GM08714 (cell line): Measurements from ENCODE around the gene FCAR.
"Not testable (repeated sequence)": the region's sequence is repeated elsewhere in the genome, so short reads cannot be mapped to it uniquely, and the experiment has no call there.

Source experiments
- H3K4me3 ChIP-seq: fragments of 200-500 bp; sonication (Bioruptor generic); 2 replicates; pipeline ENCODE4 v1.5.1; 2014; ENCODE audit warnings: mild to moderate bottlenecking, low read length, inconsistent platforms
- ZNF274 ChIP-seq: IDR thresholded peaks from 2 replicates; pipeline ENCODE4 v1.6.1; 2012; ENCODE audit warnings: mild to moderate bottlenecking, low read depth, low read length

FCAR gene

DNA sequence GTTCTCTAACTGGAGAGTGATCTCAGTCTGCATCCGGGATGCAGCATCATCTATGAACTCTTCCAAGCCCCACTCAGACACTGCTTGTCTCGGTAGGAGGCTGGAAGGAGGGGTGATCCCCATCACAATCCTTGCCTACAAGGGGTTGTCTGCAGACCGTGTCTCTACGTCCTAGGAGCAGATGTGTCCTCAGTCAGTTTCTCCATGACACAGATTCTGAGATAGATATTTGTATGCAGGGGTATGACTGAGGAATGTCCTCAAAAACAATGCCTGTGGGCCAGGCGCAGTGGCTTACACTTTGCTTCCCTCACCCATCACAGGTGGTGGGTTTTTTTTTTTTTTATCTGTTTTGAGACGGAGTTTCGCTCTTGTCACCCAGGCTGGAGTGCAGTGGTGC, 32.8 kb downstream of the FCAR start:
- no peak overlapping the region for H3K4me3 ChIP-seq

GRCh38 chr19:54907899-54908298, 33.9 kb downstream of the FCAR start:
- not testable (repeated sequence) for H3K4me3 ChIP-seq

More for the DNA sequence above, 32.8 kb downstream of the FCAR start:
- no peak for TF ChIP-seq ZNF274

GRCh38 chr19:54916822-54917221, 42.8 kb downstream of the FCAR start:
- no peak for TF ChIP-seq ZNF274
- no peak overlapping the region for H3K4me3 ChIP-seq

DNA sequence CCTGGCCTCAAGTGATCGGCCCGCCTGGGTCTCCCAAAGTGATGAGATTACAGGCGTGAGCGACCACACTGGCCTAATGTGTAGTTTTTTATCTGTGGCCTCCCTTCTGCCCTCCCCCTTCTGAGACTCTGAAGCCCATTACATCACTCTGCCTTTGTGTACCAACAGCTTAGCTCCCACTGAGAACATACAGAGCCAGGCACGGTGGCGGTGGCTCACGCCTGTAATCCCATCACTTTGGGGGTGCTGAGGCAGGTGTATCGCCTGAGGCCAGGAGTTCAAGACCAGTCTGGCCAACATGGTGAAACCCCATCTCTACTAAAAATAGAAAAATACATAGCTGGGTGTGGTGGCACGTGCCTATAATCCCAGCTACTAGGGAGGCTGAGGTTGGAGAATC, 44.5 kb downstream of the FCAR start:
- H3K4me3 ChIP-seq = no peak overlapping the region
- no peak for TF ChIP-seq ZNF274

- H3K4me3 ChIP-seq = not testable (repeated sequence)
These were observed 45.9 kb downstream of the FCAR start for GRCh38 chr19:54919646-54920563.

GRCh38 chr19:54921082-54921481, 47.0 kb downstream of the FCAR start:
- no peak for TF ChIP-seq ZNF274

GRCh38 chr19:54923276-54923675, 49.2 kb downstream of the FCAR start:
- H3K4me3 ChIP-seq = no peak overlapping the region
- no peak for TF ChIP-seq ZNF274

More at GRCh38 chr19:54921082-54921481, 47.0 kb downstream of the FCAR start:
- H3K4me3 ChIP-seq = no peak overlapping the region

- no peak overlapping the region for H3K4me3 ChIP-seq
These were observed 54.3 kb downstream of the FCAR start for GRCh38 chr19:54928299-54928698.

GRCh38 chr19:54937926-54938325, 63.9 kb downstream of the FCAR start:
- H3K4me3 ChIP-seq = no peak overlapping the region

More at GRCh38 chr19:54928299-54928698, 54.3 kb downstream of the FCAR start:
- TF ChIP-seq ZNF274 = no peak

GRCh38 chr19:54938906-54939305, 64.9 kb downstream of the FCAR start:
- TF ChIP-seq ZNF274 = no peak
- H3K4me3 ChIP-seq = no peak overlapping the region

More at GRCh38 chr19:54937926-54938325, 63.9 kb downstream of the FCAR start:
- no peak for TF ChIP-seq ZNF274

- not testable (repeated sequence) for H3K4me3 ChIP-seq
These were observed 65.5 kb downstream of the FCAR start for GRCh38 chr19:54939538-54939937.
